Esophagus (tissue), 2 donors: ENCODE results near the gene BTBD18. TPM values are rescaled to one million over a fixed set of nuclear protein-coding genes. Genes with fewer than 3 reads are reported as not detected.

Experiments used
- polyA plus RNA-seq, 2 donors: library from polyadenylated mRNA; stranded (reverse); fragments of 200-250 nt; gene quantifications; one replicate each; pipeline ENCODE4 v1.2.3, GENCODE V29; 2013
- donor health status: healthy with polysubstance abuse.
- donor health status: Bipolar disorder and iron deficiency.

The BTBD18 gene
- polyA plus RNA-seq, 2 donors = 0.02 TPM; not detected in 1

Other genes with a start within 250 kb of the BTBD18 start
- gene SLC43A1, start 236.1 kb downstream of the BTBD18 start, polyA plus RNA-seq = 1 to 10 TPM; 2.5 to 3.7 TPM
- 10 to 100 TPM; 38.8 to 61.6 TPM for gene TIMM10, start 221.1 kb downstream of the BTBD18 start, polyA plus RNA-seq
- not detected for gene SMTNL1, start 214.2 kb downstream of the BTBD18 start, polyA plus RNA-seq
- gene UBE2L6, start 184.1 kb downstream of the BTBD18 start, polyA plus RNA-seq = 10 to 100 TPM; 10.3 to 28.1 TPM
- 10 to 100 TPM; 36.5 to 99.3 TPM for gene SERPING1, start 154.1 kb downstream of the BTBD18 start, polyA plus RNA-seq
- under 1 TPM; 0.35 to 0.39 TPM for gene YPEL4, start 101.9 kb downstream of the BTBD18 start, polyA plus RNA-seq
- gene CLP1, start 94.1 kb downstream of the BTBD18 start, polyA plus RNA-seq = 10 to 100 TPM in 1 of 2 donors, 1 to 10 TPM in 1; 4.4 to 11.4 TPM
- 10 to 100 TPM; 57.4 to 59.7 TPM for gene ZDHHC5, start 83.7 kb downstream of the BTBD18 start, polyA plus RNA-seq
- 10 to 100 TPM in 1 of 2 donors, 1 to 10 TPM in 1; 6.2 to 11.9 TPM for gene MED19, start 39.6 kb downstream of the BTBD18 start, polyA plus RNA-seq
- gene TMX2, start 39.2 kb downstream of the BTBD18 start, polyA plus RNA-seq = 10 to 100 TPM; 37.1 to 68.9 TPM
- gene SELENOH, start 10.3 kb downstream of the BTBD18 start, polyA plus RNA-seq = 100 to 1,000 TPM in 1 of 2 donors, 10 to 100 TPM in 1; 87.4 to 115 TPM
- gene CTNND1, start 10.0 kb upstream of the BTBD18 start, polyA plus RNA-seq = 100 to 1,000 TPM in 1 of 2 donors, 10 to 100 TPM in 1; 89.7 to 125 TPM